Upper lobe of left lung (tissue), 6 donors: ENCODE data around the gene RNASE11. TPM values are rescaled to one million over a fixed set of nuclear protein-coding genes. Genes with fewer than 3 reads are reported as not detected.
A peak's percentile ranks its signal among the peaks of the same experiment; 100 is the strongest.

ENCODE experiments used
- ATAC-seq, 2 donors: fragments of 200-7000 bp; cut with Tn5 transposase; one replicate each; pipeline ENCODE4 v1.9.1; 2022; ENCODE audit warnings: mild to moderate bottlenecking in 2 of 2, moderate library complexity in 2 of 2; ENCODE audit not compliant: low FRiP score in 2 of 2
- DNase-seq, 2 donors: peaks; one replicate each; pipeline ENCODE4 v3.0.0-alpha.2; 2019 to 2020
- H3K27ac ChIP-seq, 4 donors: fragments of 200-600 bp; sonication (generic); one replicate each; pipeline ENCODE4 v1.5.1; 2016 to 2019
- H3K27me3 ChIP-seq, 4 donors: fragments of 200-600 bp; sonication (generic); one replicate each; pipeline ENCODE4 v1.5.1; 2017 to 2019
- H3K36me3 ChIP-seq, 4 donors: fragments of 200-600 bp; sonication (generic); one replicate each; pipeline ENCODE4 v1.5.1; 2016 to 2019
- H3K4me1 ChIP-seq, 4 donors: fragments of 200-600 bp; sonication (generic); one replicate each; pipeline ENCODE4 v1.5.1; 2018 to 2019
- H3K4me3 ChIP-seq, 4 donors: fragments of 200-600 bp; sonication (generic); one replicate each; pipeline ENCODE4 v1.5.1; 2017 to 2019; ENCODE audit warnings: mild to moderate bottlenecking in 2 of 4, moderate library complexity in 1 of 4
- H3K9me3 ChIP-seq, 4 donors: fragments of 200-600 bp; sonication (generic); one replicate each; pipeline ENCODE4 v1.5.1; 2018 to 2019
- CTCF ChIP-seq, 6 experiments: fragments of 450-650 bp in 4 of 6; fragments of 200-600 bp in 2 of 6; sonication (generic) in 2 of 6; IDR thresholded peaks; one replicate each; pipeline ENCODE4 v1.5.1; 2016 to 2019; ENCODE audit warnings: antibody characterized with exemption in 6 of 6
- EP300 ChIP-seq, 4 donors: sonication (generic); formaldehyde crosslinking; IDR thresholded peaks; one replicate each; pipeline ENCODE4 v1.5.1; 2017; ENCODE audit warnings: antibody characterized with exemption in 4 of 4, control low read depth in 2 of 4
- POLR2A ChIP-seq, 4 donors: fragments of 450-650 bp; IDR thresholded peaks; one replicate each; pipeline ENCODE4 v1.5.1; 2016 to 2017; ENCODE audit warnings: antibody characterized with exemption in 4 of 4, mild to moderate bottlenecking in 2 of 4
- POLR2AphosphoS5 ChIP-seq, 2 donors: sonication (generic); formaldehyde crosslinking; IDR thresholded peaks; one replicate each; pipeline ENCODE4 v1.5.1; 2017; ENCODE audit warnings: antibody characterized with exemption in 2 of 2
- WGBS, 2 donors: methylation state at CpG; one replicate each; pipeline ENCODE4 v1.1.5; 2017 to 2018; 5-methylcytosine and 5-hydroxymethylcytosine counted together
- total RNA-seq, 6 donors: library from RNA; depleted of rRNA in 4 of 6; stranded (reverse); fragments of >200 nt in 4 of 6; gene quantifications; one replicate each; pipeline versions ENCODE4 v1.1.0 to v1.2.1, GENCODE V29; 2016 to 2021
- donor health status: DM: no; HTN: no; CAD: no; lungs with moderate emphysema.
- donor health status: DM: no; HTN: yes; CAD: no; lungs with severe emphysema.

The RNASE11 gene
- not detected for total RNA-seq

GRCh38 chr14:20587489-20588154 lies at the start of gene RNASE11:
Gene RNASE11, minus strand, starts transcription at chr14:20588001.
- ATAC-seq: no peak
- no peaks in the 10 kb centered on the region for H3K9me3 ChIP-seq
- H3K27me3 ChIP-seq: no peaks in the 10 kb centered on the region
- WGBS, 2 donors: 87 to 89% methylated on average over 6 of the region's 6 CpGs
- peaks cover 0 to 5% (median 0%) of the 10 kb centered on the region in 4 donors for H3K4me1 ChIP-seq
- no peak within 1 kb of the TSS for H3K4me3 ChIP-seq
- H3K36me3 ChIP-seq: no peaks in the 10 kb centered on the region
- TF ChIP-seq CTCF (IDR thresholded peaks at IDR 0.05) (no peak), EP300 (IDR thresholded peaks at IDR 0.05) (no peak), POLR2A (IDR thresholded peaks at IDR 0.05) (no peak), POLR2AphosphoS5 (IDR thresholded peaks at IDR 0.05) (no peak)
- no peak within 1 kb of the TSS for H3K27ac ChIP-seq
- DNase-seq: no peak

- H3K4me3 ChIP-seq: peak overlapping the region in 3 of 4 donors; percentile 20 to 40 (median 37)
- peaks cover 23 to 33% (median 26%) of the 10 kb centered on the region in 4 donors for H3K4me1 ChIP-seq
- H3K36me3 ChIP-seq: no peaks in the 10 kb centered on the region
- H3K27ac ChIP-seq: no peak overlapping the region
- no peaks in the 10 kb centered on the region for H3K9me3 ChIP-seq
- WGBS, 2 donors: 4 to 6% methylated on average over 45 of the region's 45 CpGs
- DNase-seq (no peak), ATAC-seq (peak in 1 of 2 donors; percentile 63)
- H3K27me3 ChIP-seq: peaks cover 0 to 10% (median under 1%) of the 10 kb centered on the region in 4 donors
- no peak for TF ChIP-seq EP300 (IDR thresholded peaks at IDR 0.05)
- no peak for TF ChIP-seq POLR2A (IDR thresholded peaks at IDR 0.05)
- no peak for TF ChIP-seq POLR2AphosphoS5 (IDR thresholded peaks at IDR 0.05)
- no peak for TF ChIP-seq CTCF (IDR thresholded peaks at IDR 0.05)
These were observed 45.3 kb upstream of the RNASE11 start for GRCh38 chr14:20632831-20633691.

DNA sequence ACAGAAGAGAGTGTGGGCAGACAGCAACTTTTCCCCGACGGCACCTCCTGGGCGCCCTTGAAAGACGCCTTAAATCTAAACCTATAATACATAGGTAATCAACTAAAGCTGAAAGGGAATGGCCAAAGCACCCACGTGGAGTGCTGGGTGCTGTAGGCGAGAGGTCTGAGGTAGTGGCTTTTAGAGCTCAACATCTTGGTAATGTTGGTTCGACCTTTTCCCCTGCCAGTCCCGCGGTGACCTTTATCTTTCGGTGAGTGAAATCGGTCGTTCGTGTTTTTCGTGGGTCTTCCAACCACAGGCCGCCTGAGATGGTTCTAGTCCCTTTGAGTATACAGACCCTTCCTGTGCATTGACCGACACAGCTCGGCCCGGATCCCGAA lies 44.6 kb upstream of the RNASE11 start:
- Histone ChIP-seq H3K9me3 (no peaks in the 10 kb centered on the region), H3K36me3 (no peaks in the 10 kb centered on the region), H3K27me3 (peaks cover 0 to 10% (median under 1%) of the 10 kb centered on the region in 4 donors), H3K4me3 (peak overlapping the region in 3 of 4 donors; percentile 20 to 40 (median 37)), H3K4me1 (peaks cover 23 to 33% (median 26%) of the 10 kb centered on the region in 4 donors), H3K27ac (no peak overlapping the region)
- DNase-seq (no peak), ATAC-seq (no peak)
- WGBS, 2 donors: 1 to 6% methylated on average over 19 of the region's 19 CpGs
- TF ChIP-seq POLR2AphosphoS5 (IDR thresholded peaks at IDR 0.05) (no peak), EP300 (IDR thresholded peaks at IDR 0.05) (no peak), CTCF (IDR thresholded peaks at IDR 0.05) (no peak), POLR2A (IDR thresholded peaks at IDR 0.05) (no peak)

DNA sequence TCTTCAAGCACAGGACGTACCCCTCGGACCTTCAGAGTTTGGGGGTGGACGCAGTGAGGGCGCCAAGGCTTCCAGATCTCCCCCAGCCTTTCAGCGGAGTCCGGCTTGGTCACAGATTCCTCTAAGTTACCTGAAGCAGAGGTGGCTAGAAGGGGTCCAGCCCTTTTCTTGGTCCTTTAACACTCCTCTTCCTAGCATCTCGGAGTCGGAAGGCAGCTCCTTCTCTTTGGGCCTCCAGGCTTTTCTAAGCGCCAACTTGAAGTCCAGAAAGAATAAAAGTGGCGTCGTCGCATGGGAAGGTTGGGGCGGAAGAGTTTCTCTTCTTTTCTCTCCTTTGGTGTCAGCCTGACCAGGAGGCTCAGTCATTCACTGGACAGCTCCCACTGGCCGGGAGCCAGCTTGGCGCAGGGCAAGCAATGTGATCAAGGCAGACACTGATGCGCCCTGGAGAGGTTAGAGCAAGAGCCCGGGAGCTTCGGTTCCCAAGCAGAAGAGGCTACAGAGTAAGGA lies 44.1 kb upstream of the RNASE11 start:
- whole genome bisulfite sequencing, 2 donors: 1 to 3% methylated on average over 15 to 18 of the region's 18 CpGs
- no peaks in the 10 kb centered on the region for H3K36me3 ChIP-seq
- peaks cover 23 to 35% (median 26%) of the 10 kb centered on the region in 4 donors for H3K4me1 ChIP-seq
- TF ChIP-seq POLR2AphosphoS5 (IDR thresholded peaks at IDR 0.05): no peak
- TF ChIP-seq EP300 (IDR thresholded peaks at IDR 0.05): no peak
- no peak for TF ChIP-seq CTCF (IDR thresholded peaks at IDR 0.05)
- TF ChIP-seq POLR2A (IDR thresholded peaks at IDR 0.05): no peak
- H3K4me3 ChIP-seq: peak overlapping the region; percentile 5 to 40 (median 28)
- H3K27ac ChIP-seq: no peak overlapping the region
- H3K27me3 ChIP-seq: peaks cover 0 to 10% (median under 1%) of the 10 kb centered on the region in 4 donors
- peak; percentile 66 to 86 for DNase-seq
- no peaks in the 10 kb centered on the region for H3K9me3 ChIP-seq
- peak; percentile 70 to 78 for ATAC-seq
